HT1080 (cell line): Measurements from ENCODE around the gene KIF14. TPM values are rescaled to one million over a fixed set of nuclear protein-coding genes. Genes with fewer than 3 reads are reported as not detected.
A peak's percentile ranks its signal among the peaks of the same experiment; 100 is the strongest.
"Not testable (repeated sequence)": the region's sequence is repeated elsewhere in the genome, so short reads cannot be mapped to it uniquely, and the experiment has no call there.

Experiments used
- DNase-seq: peaks from one replicate; pipeline ENCODE4 v3.0.0-alpha.2; 2015; ENCODE audit warnings: low read depth
- total RNA-seq: library from RNA; depleted of rRNA; stranded (reverse); fragments of >200 nt; shearing (Covaris generic); gene quantifications from 2 replicates; pipeline ENCODE4 v1.2.3, GENCODE V29; 2014

The KIF14 gene
- total RNA-seq, 1 experiment from 2014 or later, result 17.3 TPM

DNA sequence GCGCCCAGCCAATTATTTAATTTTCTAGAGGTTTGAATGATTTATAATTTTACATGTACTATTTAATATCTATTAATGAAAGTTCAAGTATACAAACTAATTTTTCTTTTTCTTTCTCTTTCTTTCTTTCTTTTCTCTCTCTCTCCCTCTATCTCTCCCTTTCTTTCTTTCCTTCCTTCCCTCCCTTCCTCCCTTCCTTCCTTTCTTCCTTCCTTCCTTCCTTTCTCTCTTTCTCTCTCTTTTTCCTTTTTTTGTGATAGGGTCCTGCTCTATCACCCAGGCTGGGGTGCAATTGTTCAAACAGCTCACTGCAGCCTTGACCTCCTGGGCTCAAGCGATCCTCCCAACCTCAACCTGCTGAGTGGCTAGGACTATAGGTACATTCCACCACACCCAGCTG lies 16.1 kb upstream of the KIF14 start:
- no peak for DNase-seq

DNA sequence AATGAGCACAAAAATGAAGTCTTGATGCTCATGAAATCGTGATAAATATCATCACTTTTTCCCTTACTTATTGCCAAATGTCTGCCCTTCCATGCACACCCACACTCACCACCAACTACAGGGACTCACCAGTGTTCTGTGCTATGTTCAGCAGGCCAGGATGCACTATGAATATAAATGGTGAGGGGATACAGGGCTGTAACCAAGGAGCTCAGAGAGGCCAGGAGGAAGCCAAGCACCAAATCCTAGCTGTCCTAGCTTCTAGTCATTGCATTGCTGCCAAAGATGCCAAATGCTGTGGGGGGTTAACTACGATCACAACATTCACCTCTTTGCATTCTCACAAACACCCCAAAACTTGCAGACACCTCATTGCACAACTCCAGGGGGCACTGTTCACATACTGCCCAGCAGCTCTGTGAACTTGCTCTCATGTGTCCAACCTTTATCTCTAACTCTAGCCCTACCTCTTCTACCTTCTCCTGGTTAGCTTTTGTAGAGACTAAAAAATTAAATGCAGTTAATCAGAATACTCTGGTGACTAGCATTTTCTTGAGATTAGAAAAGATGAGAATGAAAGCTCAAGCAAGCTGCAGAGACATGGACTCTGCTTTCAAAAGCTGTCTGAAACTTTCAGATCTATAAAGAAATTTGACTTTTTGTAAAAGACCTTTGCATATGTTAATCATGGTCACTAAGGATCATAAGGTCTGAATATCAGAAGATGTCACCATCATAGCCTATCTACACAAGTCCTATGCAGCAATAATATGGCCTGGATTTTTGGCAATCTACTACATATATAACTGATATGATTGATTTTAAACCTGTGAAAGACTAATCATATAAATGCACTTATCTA lies 13.9 kb upstream of the KIF14 start:
- DNase-seq, result no peak

DNA sequence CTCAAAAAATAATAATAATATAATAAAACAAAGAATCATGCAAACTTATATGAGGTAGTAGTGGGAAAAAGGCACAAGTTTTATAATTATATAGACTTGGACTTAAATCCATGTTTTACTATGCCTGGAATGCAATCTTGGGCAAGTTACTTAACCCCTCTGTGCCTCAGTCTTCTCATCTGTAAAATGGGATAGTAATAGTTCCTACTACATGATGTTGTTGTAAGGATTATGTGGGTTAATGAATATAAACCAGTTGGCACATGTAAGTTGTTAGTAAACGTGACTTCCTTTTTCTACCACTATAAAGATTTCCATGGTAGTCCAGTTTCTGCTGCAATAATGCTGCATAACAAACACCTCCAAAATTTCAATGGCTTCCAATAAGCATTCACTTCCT lies 10.8 kb upstream of the KIF14 start:
- DNase-seq, result no peak

DNA sequence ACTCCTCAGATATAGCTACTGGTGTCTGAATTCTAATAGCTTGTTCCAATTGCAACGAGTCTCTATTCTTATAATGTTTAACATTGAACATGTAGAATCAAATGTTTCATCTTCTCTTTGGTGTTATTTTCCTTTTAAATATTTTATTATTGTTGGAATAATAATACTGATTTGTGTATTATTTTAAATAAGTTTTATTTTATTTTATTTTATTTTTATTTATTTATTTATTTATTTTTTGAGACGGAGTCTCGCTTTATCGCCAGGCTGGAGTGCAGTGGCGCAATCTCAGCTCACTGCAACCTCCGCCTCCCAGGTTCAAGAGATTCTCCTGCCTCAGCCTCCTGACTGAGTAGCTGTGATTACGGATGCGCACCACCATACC lies 10.0 kb upstream of the KIF14 start:
- not testable (repeated sequence) for DNase-seq

DNA sequence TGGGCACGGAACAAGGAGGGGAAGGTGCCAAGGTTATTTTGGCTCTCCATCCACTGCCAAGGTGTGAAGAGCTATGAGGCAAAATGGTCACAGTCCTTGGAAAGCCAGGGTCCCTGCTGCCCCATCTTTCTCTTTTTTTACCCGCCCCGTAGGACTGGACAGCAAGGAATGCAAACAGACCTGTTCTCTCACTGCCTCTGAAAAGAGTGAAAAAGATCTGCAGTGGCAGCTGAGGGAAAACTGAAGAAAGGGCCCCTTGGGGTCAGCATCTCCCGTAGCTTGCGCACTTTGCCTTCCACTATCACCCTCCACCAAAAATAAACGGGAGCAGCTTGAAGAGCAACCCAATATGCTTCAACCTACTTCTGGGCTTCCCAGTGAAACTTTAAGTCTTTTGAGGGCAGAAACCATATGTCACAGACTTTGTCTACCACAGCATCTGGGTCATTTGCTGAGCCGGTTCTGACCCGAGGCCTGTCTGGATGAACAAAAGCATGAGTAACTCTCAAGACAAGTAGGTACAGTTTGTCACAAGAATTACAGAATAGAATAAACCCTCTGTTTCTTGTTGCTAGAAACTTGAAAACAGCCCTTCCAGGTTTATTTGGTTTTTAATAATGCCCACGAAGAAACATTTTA lies 9.4 kb upstream of the KIF14 start:
- DNase-seq, result no peak

DNA sequence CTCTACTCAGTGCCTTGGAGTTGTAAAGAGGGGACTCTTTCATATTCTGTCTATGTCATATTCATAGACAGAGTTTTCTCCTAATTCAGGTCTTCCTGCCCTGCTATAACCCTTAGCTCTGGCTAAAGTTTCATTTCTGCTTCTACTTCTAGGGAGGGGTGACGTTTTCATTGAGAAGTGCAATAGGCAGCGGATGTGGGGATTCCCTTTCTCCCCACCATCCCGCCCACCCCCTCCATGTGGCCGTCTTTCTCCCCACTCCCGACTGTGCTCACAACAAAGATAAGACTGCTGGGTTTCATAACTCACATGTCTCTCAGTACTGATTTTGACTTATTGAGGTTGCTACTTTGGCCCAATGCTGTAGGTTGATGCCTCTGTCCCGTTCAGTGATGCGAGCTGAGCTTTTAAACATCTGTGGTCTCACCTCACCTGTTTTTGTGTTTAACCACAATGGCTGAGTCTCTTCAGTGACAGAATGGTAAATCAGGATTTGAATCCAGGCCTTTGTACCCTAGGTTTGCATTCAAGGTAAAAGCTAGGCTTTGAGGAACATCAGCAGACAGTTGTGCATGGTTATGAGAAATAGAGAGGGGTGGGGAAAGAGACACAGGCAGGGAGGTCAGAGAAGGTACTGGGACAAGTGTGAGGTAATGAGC lies 7.8 kb upstream of the KIF14 start:
- DNase-seq, result no peak

DNA sequence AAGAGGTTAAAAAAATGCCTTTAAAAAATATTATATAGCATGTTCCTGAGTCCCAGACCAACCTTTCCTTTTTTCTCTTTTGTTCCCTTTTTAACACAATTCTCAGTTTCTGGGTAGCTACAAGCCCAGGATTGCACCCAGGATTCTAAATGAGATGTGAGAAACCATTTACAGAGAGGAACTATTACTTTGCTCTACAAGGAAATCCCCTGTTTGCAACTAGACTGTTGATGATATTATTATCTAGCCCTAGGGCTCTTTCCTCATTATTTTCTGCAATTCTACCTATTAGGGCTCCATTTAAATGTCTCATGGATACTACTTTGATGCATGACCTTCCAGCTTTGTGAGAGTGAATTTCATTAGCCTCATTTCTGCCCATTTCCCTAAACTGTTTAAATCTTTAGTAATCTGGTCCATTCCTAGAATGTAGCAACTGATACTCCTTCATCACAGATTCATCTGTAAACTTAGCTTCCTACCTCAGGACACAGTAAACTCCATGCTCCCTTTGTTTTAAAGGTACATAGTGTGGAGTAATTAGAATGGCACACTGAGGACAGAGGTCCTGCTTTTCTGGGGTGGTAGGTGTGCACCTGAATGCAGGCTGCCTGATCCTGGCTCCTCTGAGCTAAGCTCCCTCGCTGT lies 7.1 kb upstream of the KIF14 start:
- DNase-seq, result no peak

DNA sequence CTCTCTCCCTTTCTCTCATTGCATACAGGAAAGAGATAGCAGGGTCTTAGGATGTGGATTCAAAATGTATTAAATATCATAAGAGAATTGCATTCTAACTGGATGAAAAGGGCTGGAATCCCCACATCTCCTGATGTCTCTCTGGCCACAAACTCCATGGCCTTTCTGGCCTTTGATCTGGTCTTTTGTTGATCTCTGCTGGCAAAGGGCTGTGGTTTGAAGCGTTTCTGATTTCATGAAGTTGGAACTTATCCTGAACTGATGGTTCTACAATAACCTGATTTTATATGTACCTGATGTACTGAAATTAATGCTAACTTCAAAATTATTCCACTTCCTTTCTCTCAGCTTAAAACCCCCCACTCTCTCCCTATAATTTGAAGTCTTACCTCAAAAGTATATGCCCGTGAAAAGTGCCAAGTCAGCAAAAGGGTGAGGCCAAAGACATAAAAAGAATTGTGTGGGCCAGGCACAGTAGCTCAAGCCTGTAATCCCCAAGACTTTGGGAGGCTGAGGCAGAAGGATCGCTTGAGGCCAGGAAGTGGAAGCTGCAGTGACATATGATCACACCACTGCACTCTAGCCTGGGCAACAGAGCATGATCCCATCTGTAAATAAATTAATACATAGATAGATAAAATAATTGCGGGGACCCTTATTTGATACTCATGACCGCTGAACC lies 6.4 kb upstream of the KIF14 start:
- DNase-seq, result no peak

DNA sequence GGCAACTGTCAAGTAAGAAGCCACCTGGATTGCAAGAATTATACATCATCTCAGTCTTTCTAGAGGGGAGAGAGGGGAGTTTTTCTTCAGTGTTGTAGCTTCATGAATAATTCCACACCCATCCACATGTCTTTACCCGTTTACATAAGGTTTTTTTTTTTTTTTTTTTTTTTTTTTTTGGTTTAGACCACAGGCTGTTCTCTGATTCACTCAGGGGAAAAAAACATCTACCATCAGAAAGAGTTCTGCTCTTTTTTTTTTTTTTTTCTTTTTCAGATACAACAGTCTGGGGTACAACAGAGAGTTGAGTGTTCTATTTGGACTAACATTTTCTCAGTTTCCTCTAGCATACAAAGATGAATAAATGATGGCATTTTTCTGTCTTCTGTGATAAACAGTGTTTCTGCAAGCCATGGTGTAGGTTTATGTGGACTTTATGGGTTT lies 4.9 kb upstream of the KIF14 start:
- peak; percentile 82 for DNase-seq

DNA sequence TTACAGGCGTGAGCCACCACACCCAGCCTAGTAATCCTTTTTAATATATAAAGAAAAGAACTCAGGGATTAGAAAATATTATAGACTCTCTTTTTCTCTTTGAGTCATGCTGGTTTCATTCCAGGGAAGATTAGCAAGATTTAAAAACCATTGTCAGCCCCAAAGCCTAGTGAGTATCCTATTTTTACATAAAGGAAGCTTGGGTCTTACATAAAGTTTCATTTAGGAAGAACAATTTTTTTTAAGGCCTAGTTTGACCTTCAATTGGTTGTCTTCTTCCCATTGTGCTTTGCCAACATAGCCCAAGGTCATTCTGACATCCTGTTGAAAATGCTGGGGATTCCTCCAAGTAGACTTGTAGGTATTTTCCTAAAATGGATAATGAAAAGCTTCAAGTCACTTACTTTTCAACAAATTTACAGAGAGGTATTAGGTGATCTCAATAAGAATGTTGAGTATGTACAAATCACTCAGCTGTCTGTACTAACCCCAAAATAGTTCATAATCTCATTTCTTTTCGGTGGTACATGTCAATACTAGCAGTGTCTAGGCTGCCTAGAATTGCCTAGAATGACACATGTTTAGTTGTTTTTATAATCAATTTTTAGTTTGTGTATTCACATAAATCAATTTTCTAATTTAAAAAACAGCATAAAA lies 4.3 kb upstream of the KIF14 start:
- DNase-seq, result no peak

DNA sequence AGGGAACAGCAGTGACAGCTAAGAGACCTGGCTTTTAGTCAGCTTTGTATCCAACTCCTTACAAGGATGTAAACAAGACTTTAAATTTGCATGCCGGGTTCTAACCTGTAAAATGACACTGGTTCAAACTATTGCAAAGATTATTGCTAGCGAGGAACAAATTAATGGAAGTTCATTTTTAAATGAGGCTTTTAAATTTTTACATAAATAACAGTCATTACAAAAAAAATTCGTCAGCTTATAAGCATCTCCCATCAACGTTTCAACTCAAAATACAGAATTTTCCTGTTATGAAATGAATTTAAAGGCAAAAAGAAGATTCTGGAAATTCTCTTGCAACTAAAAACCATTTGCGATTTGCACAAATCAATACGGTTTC lies 668 bp downstream of the KIF14 start:
- DNase-seq, result no peak

DNA sequence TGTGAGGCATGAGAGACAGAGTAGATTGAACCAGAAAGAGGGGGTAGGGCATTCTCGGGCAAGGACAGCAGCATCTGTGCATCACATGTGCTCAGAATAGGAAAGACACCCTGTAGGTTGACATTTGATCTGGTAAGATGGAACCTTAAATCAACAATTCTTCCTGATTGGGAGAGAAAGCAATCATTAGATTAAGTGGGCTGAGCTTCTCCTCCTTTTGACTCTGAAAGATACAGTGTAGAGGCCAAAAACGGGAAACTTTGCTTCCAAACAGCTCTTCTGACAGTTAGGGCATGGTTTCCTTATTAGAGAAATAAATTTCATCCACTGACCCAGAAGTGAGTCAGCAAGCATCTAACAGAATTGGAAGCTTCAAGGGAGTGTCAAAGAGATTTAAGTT lies 9.7 kb downstream of the KIF14 start:
- DNase-seq, result peak; percentile 2

DNA sequence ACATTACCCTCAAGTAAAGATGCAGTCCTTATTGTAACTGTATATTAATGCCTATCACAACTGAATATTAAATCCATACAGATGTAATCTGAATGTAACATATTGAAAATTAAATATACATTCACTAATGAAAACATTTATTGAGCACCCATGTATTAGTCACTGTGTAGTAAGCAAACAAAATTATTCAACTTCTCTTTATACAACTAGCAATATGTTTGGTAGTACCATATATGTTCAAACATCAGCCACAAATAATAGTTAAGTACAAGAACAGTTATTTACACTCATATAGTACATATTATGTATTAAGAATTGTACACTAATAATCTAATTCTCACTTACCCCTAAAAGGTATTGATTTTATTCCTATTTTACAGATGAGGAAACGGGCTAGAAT lies 17.9 kb downstream of the KIF14 start:
- no peak for DNase-seq

DNA sequence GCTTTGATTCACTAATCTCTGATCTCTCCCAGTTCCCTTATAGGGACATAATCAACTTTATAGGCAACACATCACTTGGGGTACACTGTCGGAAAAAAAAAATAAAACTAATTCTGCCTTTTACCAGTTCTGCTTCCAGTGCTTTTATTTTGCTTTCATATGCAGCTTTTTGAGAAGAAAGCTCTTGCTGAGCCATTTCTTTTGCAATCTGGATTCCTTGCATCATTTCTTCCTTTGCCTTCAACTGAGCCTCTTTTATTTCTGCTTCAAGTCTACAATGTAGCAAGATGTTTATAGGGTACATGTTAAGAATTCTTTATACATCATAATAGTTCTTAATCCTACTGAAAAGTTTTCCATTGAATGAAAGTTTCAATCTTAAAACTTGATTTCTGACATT lies 30.6 kb downstream of the KIF14 start:
- DNase-seq, result no peak

DNA sequence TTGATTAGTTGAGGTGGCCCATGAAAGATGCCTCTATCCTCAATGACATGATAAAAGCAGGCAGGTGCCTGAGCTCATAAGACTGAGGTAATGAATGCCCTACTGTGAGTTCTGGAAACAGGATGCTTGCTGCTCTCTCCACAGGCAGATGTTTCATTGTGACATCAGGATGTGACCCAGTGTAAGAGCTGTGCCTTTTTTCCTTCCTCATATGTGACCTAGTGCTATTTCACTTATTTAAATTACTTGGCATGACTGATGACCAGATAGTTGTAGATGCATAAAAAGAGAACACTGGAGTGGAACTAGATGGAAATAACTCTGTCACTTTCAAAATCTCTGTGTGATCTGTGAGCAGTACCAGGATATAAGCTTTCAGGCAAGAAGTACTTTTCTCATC lies 31.9 kb downstream of the KIF14 start:
- DNase-seq, result no peak

DNA sequence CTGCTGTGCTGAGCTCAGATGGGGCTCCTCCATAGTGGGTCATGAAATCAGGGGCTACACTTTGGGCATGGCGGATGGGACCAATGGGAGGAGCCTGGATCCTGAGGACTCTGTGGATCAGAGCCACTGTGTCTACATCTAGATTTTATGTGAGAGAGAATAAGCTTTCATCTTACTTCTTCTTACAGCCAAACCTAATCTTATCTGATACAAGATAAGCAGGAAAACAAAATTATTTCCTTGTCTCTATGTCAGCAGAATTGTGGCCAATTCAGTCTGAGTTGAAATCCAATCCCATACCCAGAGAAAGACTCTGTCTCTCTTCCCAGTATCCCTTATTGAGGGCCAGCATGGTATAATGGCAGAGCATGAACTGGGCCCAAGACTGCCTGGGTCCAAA lies 56.2 kb downstream of the KIF14 start:
- DNase-seq, result no peak

DNA sequence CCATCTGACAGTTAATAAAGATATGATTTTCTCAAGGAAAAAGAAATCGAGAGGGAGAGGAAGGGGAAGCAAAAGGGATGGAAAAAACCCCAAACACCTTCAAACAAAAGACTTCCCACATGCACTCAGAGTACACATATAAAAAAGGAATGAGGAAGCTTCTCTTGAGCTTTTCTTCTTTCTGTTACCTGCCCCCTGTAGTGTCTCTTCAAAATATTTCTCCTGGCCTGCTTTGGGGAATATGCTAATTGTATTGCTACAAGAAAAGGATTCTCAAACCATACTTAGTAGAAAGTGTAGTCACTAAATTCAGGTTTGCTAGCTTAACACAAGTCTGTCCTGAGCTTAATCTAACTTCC lies 58.7 kb downstream of the KIF14 start:
- no peak for DNase-seq

DNA sequence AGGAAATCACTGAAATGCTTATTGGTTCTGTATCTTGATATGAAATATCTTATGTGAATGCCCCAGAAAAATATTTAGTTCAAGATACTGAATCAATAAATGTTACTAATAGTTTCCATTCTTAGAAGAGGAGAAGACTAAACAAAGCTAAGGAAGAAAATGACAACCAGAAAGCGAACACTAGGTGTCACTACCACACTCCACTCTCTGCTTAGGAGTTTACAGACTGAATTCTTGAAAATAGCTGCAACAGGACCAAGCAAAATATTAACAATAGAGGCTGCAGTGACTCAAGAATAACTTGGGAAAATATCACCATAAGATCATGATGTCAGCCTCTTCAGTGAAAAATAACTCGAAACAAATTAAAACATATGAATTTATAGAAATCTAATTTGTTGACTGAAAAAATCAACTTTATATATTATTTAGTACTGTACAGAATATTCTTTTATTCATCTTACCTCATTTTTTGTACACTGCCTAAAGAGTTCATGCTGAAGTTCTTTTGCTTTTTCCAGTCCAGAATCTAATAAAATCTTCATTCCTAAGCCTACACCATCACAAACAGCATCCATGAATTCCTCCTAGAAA lies 61.6 kb downstream of the KIF14 start:
- DNase-seq, result peak; percentile 30

DNA sequence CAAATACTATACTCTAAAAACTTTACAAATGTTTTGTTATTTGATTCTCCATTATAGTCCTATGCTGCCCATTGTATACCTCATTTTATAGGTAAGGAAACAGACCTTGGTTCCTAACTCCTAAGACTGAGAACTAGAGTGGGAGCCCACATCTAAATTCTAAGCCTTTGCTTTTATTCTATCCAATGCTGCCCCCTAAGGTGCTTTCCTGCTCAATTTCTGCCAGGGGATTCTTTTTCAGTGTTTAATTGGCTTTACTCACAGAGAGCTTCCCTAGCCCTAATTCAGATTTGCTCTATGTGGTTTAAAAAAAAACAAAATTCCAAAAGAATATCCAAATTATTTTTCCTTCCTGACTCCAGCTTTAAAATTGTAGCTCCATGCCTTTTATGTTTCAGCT lies 64.5 kb downstream of the KIF14 start:
- no peak for DNase-seq

DNA sequence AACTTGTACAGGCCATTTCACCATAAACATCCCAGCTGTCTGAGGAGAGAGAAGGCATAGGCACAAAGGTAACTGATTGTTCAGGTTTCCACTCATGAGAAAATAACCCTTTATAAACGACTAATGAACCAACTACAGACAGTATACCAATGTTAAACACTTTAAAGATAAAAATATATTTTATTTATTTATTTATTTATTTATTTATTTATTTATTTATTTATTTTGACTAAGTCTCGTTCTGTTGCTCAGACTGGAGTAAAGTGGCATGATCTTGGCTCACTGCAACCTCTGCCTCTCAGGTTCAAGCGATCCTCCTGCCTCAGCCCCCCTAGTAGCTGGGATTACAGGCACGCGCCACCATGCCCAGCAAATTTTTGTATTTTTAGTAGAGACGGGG lies 67.8 kb downstream of the KIF14 start:
- DNase-seq, result not testable (repeated sequence)

DNA sequence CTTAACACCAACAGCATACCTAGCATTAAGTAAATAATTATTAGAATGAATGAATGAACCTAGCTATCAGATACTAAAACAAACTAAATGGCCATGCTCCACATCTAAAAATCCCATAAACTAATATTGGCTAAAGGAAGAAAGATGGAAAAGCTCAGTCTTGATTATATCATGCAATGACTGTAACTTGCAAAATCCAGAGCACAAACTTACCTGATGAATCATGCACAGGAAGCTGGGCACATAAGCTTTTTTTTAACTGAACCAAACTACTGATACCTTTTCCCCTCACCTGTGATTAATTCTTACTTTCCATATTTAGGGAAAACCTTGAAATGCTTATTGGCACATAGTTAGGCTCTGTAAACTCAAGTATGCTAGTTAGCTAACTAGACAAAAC lies 70.2 kb downstream of the KIF14 start:
- DNase-seq, result peak; percentile 26
